CD4-positive, alpha-beta T cell treated with Interleukin-6 for 4 hours (primary cell): ENCODE measurements around the gene ARHGAP4.
A peak's percentile ranks its signal among the peaks of the same experiment; 100 is the strongest.

ENCODE experiments used
- DNase-seq: peaks from one replicate; pipeline ENCODE4 v3.0.0-alpha.2; 2020; ENCODE audit warnings: mixed read lengths

Gene ARHGAP4

GRCh38 chrX:153877571-153878261, 48.3 kb downstream of the ARHGAP4 start:
- no peak for DNase-seq

- no peak for DNase-seq
Measured at GRCh38 chrX:153876112-153876491, 50.0 kb downstream of the ARHGAP4 start.

- peak; percentile 69 for DNase-seq
Measured at GRCh38 chrX:153875391-153876111, 50.5 kb downstream of the ARHGAP4 start.

DNA sequence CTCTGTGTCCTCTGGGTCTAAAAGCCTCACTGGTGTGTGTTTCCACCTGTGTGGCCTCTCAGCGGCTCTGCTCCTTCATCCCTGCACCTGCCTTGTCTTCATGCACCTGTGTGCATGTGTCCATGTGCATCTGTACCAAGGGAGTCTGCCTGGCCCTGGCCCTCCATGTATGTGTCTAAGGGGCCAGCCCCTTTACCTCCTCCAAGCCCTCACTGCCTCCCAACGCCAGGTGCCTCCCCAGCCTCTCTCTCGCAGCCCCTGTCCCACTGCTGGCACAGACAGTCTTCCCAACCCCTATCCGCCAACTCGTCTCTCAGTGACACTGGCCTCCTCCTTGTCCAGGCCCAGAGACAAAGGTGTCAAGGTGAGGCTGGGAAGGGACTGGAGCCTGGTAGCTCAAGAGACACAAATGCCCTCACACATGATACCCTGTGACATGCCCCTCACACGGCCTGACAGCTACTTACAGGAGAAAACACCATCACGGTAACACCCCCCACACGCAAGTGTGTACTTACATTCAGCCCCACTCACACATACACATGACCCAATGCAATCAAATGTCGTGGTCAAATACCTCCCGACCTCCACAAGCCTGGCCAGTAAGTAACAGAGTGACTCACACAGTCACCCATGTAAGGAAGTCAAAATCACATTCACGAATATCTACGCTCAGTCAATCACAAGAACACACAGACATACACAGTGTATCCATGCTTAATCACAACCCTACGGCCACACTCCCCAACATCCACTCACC, 51.5 kb downstream of the ARHGAP4 start:
- DNase-seq = no peak

DNA sequence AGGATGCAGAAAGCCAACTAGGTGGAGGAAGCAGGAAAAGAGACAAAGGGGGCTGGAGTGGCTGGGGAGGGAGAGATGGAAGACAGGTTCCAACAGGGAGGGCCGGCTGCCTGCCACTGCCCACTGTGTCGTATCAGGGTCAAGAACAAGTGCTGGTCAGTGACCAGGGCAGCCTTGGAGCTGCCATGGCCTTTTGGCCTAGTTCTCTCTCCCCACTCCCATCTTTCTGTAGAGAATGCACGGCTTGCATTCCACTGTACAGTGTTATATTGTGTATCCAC, 52.0 kb downstream of the ARHGAP4 start:
- DNase-seq = no peak

- no peak for DNase-seq
Measured at GRCh38 chrX:153873282-153874084, 52.6 kb downstream of the ARHGAP4 start.

DNA sequence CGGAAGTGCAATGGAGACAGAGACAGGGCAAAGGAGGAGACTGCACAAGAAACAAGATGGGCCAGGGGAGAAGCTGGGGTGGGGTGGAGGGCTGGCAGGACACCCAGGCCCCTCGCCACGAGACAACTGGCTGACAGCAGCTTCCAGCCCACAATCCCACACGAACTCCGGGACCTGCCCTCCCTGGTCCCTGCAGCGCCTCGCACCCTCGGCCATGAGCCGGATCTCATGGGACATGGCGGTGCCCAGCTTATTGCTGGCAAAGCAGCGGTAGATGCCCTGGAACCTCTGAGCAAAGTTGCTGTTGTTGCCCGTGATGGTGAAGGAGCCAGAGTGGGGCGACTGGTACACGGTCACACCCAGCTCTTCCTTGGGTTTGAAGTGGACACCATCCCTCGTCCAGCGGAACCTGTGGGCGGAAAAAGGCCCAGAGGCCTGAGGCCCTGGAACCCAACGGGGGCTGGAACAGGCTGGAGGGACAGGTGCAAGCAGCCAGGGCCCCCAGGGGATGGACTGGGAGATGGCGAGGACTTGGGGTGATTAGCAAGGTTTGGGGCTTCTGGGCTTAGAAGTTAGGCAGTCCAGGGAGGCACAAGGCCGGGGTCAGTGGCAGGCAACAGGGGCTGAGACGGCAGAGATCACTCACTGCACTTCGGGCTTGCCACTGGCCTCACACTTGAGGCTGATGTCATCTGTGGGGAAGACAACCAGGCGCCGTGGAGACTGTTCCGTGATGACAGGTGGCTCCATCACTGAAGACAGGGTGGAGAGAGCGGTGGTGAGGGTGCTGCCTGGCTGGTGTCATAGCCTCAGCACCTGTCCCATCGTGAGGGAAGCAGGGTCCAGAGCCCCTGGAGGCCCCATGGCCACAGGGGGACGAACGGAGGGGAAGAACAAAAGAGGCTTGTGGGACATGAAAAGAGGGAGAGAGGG, 53.9 kb downstream of the ARHGAP4 start:
- no peak for DNase-seq

DNA sequence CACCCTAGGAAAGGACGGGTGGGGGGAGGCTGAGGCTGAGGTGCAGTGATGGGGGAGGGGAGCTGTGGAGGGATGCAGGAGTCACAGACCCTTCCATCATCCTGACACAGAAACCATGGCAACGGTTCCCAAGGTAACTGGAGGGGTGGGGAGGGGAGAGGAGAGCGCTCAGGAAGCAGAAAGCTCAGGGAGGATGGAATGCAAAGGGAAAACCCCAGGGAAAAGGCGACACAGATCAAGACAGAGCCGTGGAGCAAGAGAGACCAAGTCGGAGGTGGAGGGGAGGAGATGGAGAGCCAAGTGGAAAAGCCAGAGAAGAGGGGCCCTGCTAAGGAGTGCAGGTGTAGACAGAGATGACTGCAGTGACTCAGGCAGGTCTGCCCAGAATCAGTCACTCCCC, 54.6 kb downstream of the ARHGAP4 start:
- DNase-seq = no peak

DNA sequence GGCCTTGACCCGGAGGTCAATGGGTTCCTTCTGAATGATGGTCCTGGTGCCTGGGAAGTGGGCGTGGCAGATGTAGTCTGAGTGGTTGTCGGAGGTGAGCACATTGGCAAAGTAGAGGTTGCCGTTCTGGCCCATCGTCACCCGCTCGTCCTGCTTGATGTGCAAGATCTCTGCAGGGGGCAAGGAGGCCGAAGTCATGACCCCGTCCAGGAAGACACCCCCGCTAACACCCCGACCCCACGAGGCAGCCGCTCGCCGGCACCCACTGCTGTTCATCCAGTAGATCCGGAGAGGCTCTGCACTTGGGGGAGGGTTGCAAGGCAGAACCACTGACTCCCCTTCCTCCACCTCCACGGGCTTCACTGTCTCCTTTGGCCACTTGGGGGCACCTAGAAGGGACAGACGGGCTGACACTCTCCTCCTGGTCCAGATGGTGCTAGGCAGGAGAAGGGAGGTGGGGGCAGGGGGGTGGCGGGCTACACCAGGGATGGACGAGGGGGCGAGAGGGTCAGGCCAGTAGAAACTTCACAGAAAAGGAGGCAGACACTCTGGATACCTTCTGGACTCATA, 55.2 kb downstream of the ARHGAP4 start:
- no peak for DNase-seq

DNA sequence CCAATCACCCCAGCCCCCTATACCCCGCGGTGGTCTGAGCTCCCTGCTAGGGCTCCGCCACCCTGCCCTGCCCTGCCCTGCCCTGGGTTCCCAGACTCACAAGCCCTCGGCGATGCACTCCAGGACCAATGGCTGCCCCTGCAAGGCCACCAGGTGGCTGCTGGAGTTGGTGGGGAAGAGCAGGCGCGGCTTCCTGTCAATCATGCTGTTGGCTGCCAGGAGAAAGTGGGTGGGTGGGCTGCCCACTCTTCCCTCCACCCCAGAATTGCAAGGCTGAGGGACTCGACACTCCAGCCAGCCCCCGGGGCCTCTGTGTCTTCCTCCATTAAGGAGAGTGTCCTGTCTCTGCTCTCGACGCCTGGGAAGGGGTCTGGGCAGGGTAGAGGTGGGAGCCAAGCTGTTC, 55.8 kb downstream of the ARHGAP4 start:
- no peak for DNase-seq

DNA sequence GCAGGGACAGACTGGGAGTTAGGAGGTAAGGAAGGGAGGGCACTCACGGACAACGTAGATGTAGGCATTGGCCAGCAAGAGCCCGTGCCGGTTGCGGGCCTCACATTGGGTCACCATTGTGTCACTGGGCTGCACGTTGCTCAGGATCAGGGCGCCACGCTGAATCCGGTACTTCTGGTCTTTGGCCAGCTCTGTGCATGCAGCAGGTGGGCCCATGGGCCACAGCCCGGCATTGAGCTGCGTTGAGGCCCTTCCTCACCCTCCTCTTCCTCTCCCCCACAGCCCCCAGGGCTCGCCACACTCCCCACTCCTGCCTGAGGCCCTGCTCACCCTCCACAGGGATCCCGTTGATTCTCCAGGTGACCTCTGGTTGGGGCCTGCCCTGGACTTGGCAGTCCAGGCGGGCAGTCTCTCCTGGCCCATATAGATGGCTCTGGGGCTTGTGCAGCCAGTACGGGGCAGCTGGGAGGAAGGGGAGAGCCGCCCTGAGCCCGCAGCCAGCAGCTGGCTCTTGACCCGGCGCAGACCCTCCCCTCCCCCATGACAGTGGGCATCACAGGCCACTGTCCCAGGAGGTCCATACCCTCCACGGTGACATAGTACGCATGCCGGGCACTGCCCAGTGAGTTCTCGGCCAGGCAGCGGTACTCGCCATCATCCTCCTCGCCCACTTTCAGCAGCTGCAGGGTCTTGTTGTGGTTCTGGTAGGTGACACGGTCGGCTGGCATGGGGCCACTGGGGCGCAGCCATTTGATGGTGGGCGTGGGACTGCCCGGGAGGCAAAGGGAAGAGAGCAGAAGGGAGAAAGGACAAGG, 56.4 kb downstream of the ARHGAP4 start:
- no peak for DNase-seq

DNA sequence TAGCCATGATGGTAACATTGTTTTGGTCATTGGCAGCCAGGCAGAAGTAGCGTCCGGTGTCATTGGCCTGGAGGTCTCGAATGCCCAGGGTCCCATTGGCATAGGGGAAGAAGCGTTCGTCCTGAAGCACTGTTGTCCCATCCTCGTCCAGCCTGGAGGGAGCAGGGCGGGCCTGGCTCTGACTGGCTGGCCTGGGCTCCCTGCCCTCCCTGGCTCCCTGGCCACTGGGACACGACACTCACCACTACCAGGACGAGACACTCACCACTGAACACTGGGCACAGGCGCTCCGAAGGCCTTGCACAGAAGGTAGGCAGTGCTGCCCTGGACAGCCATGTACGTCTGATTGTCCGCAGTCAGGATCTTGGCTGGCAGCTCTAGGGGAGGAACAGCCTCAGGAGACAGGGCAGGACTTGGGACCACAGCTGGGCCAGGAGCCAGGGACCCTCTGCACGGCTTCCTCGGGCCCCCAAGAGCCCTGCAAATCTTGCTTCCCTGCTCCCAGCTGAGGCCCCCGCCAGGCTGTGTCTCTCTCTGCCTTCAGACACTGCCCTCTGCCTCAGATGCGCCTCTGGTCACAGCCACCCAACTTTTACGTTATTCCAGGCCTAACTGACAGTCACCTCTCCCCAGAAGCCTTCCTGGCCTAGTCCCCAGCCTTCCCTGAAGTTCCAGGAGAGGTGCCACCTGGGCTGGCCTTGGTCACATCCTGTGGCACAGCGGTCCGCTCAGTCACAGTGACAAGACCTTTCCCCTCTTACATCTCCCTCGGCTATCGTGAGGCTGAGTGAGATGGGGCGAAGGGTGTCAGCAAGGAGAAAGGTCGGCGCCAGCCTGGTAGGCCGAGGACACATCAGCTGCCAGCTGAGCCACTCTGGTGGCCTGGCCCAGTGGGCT, 57.2 kb downstream of the ARHGAP4 start:
- DNase-seq = no peak

DNA sequence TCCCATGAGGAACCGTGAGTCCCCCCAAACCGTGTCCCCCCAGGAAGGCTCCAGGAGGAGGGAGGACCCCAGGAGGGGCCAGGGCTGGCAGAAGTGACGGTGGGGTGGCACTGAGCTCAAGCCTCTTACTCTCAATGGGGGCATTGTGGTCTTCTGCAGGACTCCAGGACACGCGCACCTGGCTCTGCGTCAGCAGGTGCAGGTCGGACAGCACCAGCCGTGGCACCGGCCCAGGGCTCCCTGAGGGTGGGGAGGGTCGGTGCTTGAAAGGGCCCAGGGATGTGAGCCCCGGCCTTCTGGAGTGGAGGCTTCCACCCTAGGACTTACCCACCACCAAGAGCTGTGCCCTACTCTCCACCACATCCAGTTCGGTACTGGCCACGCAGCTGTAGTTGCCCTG, 58.4 kb downstream of the ARHGAP4 start:
- no peak for DNase-seq

DNA sequence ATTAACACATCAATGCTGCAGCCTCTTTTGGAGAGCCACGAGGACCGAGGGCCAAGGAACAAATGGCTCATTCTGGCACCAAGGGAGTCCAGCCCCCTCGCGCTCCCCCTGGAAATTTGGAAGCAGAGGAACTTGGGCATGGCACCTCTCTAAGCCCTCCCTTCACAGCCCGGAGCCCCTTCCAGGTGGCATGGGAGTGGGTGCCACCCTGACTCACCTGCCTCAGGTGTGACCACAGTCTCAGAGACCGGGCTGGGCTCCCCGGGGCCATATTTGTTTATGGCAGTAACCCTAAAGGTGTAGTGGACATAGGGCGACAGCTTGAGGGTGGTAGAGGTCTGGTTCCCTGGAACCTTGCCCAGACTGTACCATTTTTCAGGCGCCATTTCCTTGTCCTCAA, 58.9 kb downstream of the ARHGAP4 start:
- DNase-seq = no peak

DNA sequence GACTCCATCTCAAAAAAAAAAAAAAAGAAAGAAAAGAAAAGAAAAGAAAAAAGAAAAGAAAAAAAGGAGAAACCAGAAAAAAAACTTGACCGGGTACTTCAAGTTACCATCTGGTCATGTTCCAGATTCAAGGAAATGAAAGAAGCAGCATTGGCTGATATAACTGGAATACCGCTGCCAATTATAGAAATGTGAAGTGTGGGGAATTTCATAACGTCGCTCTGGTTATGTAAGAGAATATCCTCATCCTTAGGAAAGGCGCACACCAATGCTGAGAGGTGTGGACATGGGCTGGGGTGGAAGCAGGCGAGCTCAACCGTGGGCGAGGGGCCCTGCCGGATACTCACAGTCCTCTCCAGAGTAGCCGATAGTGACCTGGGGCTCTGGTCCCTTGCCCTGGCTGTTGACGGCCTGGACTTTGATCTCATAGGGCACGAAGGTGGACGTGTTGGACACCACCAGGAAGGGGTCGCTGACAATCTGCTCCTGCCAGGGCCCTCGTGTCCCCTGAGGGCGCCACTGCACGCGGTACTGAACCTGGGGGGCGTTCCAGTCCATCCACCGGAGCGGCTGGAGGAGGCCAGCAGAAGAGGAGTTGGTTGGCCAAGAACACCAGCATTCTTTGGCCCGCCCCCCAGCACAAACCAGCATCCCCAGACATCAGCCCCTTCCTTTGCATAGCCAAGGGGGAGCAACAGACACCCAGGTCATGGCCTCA, 59.6 kb downstream of the ARHGAP4 start:
- DNase-seq = no peak

DNA sequence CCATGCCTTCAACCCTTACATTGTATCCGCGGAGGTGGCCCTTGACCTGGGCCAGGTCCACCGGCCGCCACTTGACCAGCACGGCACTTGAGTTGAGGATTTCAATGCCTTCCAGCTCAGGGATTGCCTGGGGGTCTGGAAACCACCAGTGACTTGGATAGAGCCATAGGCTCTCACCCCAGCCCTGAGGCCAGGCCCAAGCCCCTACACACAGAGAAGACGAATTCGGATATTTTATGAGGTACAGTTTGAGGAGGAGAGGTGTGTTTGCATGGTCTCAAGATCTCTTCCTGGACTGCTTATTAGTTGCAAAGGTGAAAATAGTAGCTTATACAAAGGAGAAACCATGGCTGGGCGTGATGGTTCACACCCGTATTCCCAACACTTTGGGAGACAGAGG, 60.4 kb downstream of the ARHGAP4 start:
- DNase-seq = no peak

DNA sequence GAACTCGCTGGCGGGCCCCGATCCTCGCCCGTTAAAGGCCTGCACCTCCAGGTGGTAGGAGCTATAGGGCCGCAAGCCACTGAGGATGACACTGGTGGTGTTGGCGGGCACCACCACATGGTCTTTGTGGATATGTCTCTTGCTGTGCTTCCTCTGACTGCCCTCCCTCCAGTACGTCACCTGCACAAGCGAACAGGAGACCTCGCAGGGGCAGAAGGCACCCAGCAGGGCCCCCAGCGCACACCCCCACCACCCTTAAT, 60.8 kb downstream of the ARHGAP4 start:
- no peak for DNase-seq

- DNase-seq = no peak
Measured at GRCh38 chrX:153864561-153865320, 61.3 kb downstream of the ARHGAP4 start.

- DNase-seq = no peak
Measured at GRCh38 chrX:153864101-153864500, 62.0 kb downstream of the ARHGAP4 start.
